Prostate gland (tissue), 2 donors: Measurements from ENCODE around the gene DGAT2L6. TPM values are rescaled to one million over a fixed set of nuclear protein-coding genes. Genes with fewer than 3 reads are reported as not detected.
"Not testable (repeated sequence)": the region's sequence is repeated elsewhere in the genome, so short reads cannot be mapped to it uniquely, and the experiment has no call there.

Experiments
- DNase-seq: peaks from one replicate; pipeline ENCODE4 v3.0.0-alpha.2; 2019; ENCODE audit warnings: low spot score
- H3K27ac ChIP-seq, 2 donors: fragments of 200-600 bp; sonication (generic); 2 replicates each; pipeline ENCODE4 v1.5.1; 2017 to 2019
- H3K27me3 ChIP-seq: fragments of 200-600 bp; sonication (generic); replicated peaks from 2 replicates; pipeline ENCODE4 v1.5.1; 2019; ENCODE audit not compliant: insufficient read depth
- H3K36me3 ChIP-seq, 2 donors: fragments of 200-600 bp; sonication (generic); 1 replicate in 1 of 2; 2 replicates in 1 of 2; pipeline versions ENCODE4 v1.5.1 to v1.8.1; 2017 to 2019
- H3K4me1 ChIP-seq: fragments of 200-600 bp; sonication (generic); replicated peaks from 2 replicates; pipeline ENCODE4 v1.5.1; 2019
- H3K4me3 ChIP-seq, 2 donors: fragments of 200-600 bp; sonication (generic); 2 replicates each; pipeline ENCODE4 v1.5.1; 2017 to 2019
- H3K9me3 ChIP-seq: fragments of 200-600 bp; sonication (generic); 2 replicates; pipeline ENCODE4 v1.5.1; 2017
- CTCF ChIP-seq, 4 experiments: fragments of 200-600 bp in 2 of 4; fragments of 450-650 bp in 2 of 4; sonication (generic) in 2 of 4; IDR thresholded peaks; 1 replicate in 3 of 4; 2 replicates in 1 of 4; pipeline ENCODE4 v1.5.1; 2016 to 2019; ENCODE audit warnings: antibody characterized with exemption in 4 of 4, mild to moderate bottlenecking in 2 of 4, moderate library complexity in 2 of 4
- POLR2A ChIP-seq: fragments of 450-650 bp; IDR thresholded peaks from one replicate; pipeline ENCODE4 v1.6.1; 2016; ENCODE audit warnings: antibody characterized with exemption, mild to moderate bottlenecking
- POLR2AphosphoS5 ChIP-seq: sonication (generic); formaldehyde crosslinking; IDR thresholded peaks from one replicate; pipeline ENCODE4 v1.6.1; 2017; ENCODE audit warnings: antibody characterized with exemption
- WGBS: methylation state at CpG from one replicate; pipeline ENCODE4 v1.1.5; 2018; 5-methylcytosine and 5-hydroxymethylcytosine counted together
- intact Hi-C: fragments of 100-400 bp; cut with DNase I; formaldehyde crosslinking; loops from one replicate; pipeline ENCODE4 v1.14.2; 2022
- total RNA-seq, 2 donors: library from RNA; depleted of rRNA; stranded (reverse); fragments of >200 nt; gene quantifications; one replicate each; pipeline ENCODE4 v1.1.0, GENCODE V29; 2016

The DGAT2L6 gene
- total RNA-seq, 2 donors from 2014 or later, result not detected

GRCh38 chrX:70183091-70183490, 5.8 kb downstream of the DGAT2L6 start:
- intact Hi-C loops, result no loop called here
- Histone ChIP-seq H3K36me3 (no peaks in the 10 kb centered on the region), H3K27me3 (no peaks in the 10 kb centered on the region), H3K27ac (no peak overlapping the region), H3K4me3 (no peak overlapping the region), H3K4me1 (no peaks in the 10 kb centered on the region), H3K9me3 (no peaks in the 10 kb centered on the region)
- no peak for TF ChIP-seq POLR2AphosphoS5
- TF ChIP-seq POLR2A, result no peak
- no peak for TF ChIP-seq CTCF (IDR thresholded peaks at IDR 0.05)
- WGBS, result 71% methylated on average over 5 of the region's 5 CpGs
- DNase-seq, result no peak

GRCh38 chrX:70190225-70190624, 12.9 kb downstream of the DGAT2L6 start:
- H3K27ac ChIP-seq, result no peak overlapping the region
- H3K36me3 ChIP-seq, result no peaks in the 10 kb centered on the region
- no peaks in the 10 kb centered on the region for H3K4me1 ChIP-seq
- no peak for DNase-seq
- H3K4me3 ChIP-seq, result no peak overlapping the region
- intact Hi-C loops, result loop anchor here (10.0 kb wide), 1 partner anchor 245 kb away; no protein-coding TSS in a partner anchor
- TF ChIP-seq POLR2A, result no peak
- no peak for TF ChIP-seq CTCF (IDR thresholded peaks at IDR 0.05)
- TF ChIP-seq POLR2AphosphoS5, result no peak
- H3K27me3 ChIP-seq, result no peaks in the 10 kb centered on the region
- no peaks in the 10 kb centered on the region for H3K9me3 ChIP-seq

- Histone ChIP-seq H3K9me3 (no peaks in the 10 kb centered on the region), H3K27me3 (no peaks in the 10 kb centered on the region), H3K4me1 (no peaks in the 10 kb centered on the region), H3K4me3 (no peak overlapping the region), H3K27ac (no peak overlapping the region), H3K36me3 (no peaks in the 10 kb centered on the region)
- intact Hi-C loops, result loop anchor here (10.0 kb wide), 1 partner anchor 238 kb away; no protein-coding TSS in a partner anchor
- TF ChIP-seq CTCF (IDR thresholded peaks at IDR 0.05) (peak; percentile 23 to 56 (median 48)), POLR2A (no peak)
- peak; percentile 36 for DNase-seq
- 9% methylated on average over 12 of the region's 12 CpGs for WGBS
These were observed 19.9 kb downstream of the DGAT2L6 start for GRCh38 chrX:70196961-70197720.

- Histone ChIP-seq H3K9me3 (no peaks in the 10 kb centered on the region), H3K4me3 (no peak overlapping the region), H3K36me3 (no peaks in the 10 kb centered on the region), H3K4me1 (no peaks in the 10 kb centered on the region), H3K27me3 (no peaks in the 10 kb centered on the region), H3K27ac (no peak overlapping the region)
- TF ChIP-seq CTCF (IDR thresholded peaks at IDR 0.05) (no peak), POLR2AphosphoS5 (no peak), POLR2A (no peak)
- intact Hi-C loops, result no loop called here
- no peak for DNase-seq
- WGBS, result 80% methylated on average over 5 of the region's 5 CpGs
These were observed 24.4 kb downstream of the DGAT2L6 start for GRCh38 chrX:70201732-70202131.

- Histone ChIP-seq H3K27me3 (no peaks in the 10 kb centered on the region), H3K4me1 (no peaks in the 10 kb centered on the region)
- intact Hi-C loops, result no loop called here
These were observed 31.2 kb downstream of the DGAT2L6 start for GRCh38 chrX:70208479-70208878.

GRCh38 chrX:70209570-70209969, 32.3 kb downstream of the DGAT2L6 start:
- H3K4me3 ChIP-seq, H3K36me3 ChIP-seq, intact Hi-C loops, H3K4me1 ChIP-seq, H3K27ac ChIP-seq, H3K27me3 ChIP-seq, H3K9me3 ChIP-seq, DNase-seq: not testable (repeated sequence)
- WGBS, result 46% methylated on average over 6 of the region's 6 CpGs

More at GRCh38 chrX:70208479-70208878, 31.2 kb downstream of the DGAT2L6 start:
- TF ChIP-seq POLR2AphosphoS5, result no peak
- no peak for TF ChIP-seq CTCF (IDR thresholded peaks at IDR 0.05)
- no peak for TF ChIP-seq POLR2A
- Histone ChIP-seq H3K9me3 (no peaks in the 10 kb centered on the region), H3K27ac (no peak overlapping the region), H3K36me3 (no peaks in the 10 kb centered on the region), H3K4me3 (no peak overlapping the region)
- no peak for DNase-seq
